ENCODE measurements around the gene AFAP1L1.
"Not testable (repeated sequence)": the region's sequence is repeated elsewhere in the genome, so short reads cannot be mapped to it uniquely, and the experiment has no call there.

Gene AFAP1L1

DNA sequence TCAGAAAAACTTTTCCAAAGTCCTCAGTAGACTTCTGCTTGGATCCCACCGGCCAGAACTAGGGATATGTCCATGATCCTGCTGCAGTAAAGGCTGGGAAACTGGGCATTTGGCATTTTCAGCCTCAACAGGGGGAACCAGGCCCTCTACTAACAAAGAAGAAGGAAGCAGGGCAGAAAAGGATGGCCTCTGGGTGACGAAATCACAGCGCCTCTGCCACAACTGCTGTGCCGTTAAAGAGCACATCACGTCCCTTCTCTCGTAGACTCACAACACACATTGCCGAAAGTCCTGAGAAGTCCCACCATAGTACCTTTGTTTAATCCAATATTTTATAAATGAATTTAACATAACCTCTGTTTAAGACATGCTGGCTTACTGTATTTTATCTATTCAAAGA lies 10.4 kb upstream of the AFAP1L1 start:
- no peak for DNase-seq (ENCODE audit: low spot score)
- FAIRE-seq, result no peak

DNA sequence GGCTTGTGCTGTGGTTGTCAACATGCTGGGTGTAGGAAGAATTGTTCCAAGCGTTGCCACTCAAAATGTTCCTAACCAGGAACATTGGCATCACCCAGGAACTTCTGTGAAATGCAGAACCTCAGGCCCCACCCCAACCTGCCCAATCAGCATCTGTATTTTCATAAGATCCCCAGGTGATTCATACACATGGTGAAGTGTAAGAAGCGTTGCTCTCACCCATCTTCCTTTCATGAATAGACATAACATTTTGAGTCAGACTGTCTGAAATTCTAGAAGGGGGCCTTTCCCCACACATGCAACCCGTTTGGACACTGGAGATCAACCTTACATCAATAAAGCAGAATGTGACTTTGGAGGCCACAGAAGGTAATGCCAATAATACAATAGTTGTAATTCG lies 9.3 kb upstream of the AFAP1L1 start:
- no peak for FAIRE-seq
- no peak for DNase-seq (ENCODE audit: low spot score)

DNA sequence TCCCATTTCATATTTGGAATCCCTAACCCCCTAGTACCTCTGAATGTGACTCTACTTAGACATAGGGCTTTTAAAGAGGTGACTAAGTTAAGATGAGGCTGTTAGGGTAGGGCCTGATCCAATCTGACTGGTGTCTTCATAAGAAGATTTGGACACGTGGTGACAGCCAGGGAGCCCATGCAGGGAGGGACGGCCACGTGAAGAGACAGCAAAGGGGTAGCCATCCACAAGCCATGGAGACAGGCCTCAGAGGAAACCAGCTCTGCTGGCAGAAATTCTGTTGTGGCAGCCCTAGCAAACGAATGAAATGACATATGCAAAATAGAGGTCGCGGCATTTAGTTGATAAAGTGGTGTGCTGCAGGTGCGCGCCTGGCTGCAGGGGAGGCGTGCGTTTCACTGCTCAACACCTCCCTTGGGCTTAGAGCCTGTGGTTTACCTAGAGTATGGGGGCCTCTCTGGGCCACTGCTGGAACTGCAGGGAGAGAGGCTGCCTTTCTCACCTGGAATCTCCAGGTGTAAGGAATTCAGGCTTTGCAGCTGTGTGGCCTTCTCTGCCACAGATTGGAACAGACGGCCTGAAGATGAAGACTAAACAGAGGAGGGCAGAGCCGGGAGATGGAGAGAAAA lies 7.1 kb upstream of the AFAP1L1 start:
- FAIRE-seq, result no peak
- no peak for DNase-seq (ENCODE audit: low spot score)

DNA sequence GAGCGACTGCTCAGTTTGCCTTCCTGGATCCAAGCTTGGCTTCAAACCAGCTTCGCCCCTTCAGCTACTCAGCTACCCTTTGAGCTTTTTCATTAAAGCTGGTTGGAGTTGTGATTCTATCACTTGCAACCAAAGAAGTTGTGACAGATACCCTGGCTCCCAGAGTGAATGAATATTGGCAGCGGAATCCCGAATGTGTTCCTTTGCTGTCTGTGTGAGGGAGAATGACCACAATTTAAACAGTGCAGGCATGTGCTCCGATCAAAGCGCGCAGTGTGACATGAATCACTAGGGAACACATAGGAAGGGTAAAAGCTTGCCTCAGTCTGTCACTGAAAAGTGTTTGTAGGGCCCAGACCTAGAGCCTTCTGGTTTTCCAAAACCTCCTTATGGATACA lies 6.6 kb upstream of the AFAP1L1 start:
- no peak for FAIRE-seq

DNA sequence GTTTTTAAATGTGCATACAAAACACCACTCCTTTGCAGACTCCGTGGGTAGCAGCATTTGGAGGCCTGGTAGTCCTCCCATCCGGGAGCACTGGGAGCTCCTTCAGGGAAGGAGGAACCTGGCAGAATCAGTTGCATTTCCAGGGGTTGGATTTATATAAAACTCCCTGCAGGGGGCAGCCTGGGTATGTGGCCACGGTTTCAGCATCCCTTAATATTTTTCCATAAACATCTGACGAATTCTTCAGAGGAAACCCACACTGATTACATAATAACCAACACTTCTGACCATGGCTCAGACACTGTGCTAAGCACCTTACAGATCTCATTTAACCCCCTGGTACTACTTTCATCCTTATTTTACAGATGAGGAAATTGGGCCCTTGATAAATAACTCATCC lies 6.1 kb upstream of the AFAP1L1 start:
- FAIRE-seq (no peak), DNase-seq (ENCODE audit: low spot score) (no peak)

More for the DNA sequence above, 6.6 kb upstream of the AFAP1L1 start:
- no peak for DNase-seq (ENCODE audit: low spot score)

DNA sequence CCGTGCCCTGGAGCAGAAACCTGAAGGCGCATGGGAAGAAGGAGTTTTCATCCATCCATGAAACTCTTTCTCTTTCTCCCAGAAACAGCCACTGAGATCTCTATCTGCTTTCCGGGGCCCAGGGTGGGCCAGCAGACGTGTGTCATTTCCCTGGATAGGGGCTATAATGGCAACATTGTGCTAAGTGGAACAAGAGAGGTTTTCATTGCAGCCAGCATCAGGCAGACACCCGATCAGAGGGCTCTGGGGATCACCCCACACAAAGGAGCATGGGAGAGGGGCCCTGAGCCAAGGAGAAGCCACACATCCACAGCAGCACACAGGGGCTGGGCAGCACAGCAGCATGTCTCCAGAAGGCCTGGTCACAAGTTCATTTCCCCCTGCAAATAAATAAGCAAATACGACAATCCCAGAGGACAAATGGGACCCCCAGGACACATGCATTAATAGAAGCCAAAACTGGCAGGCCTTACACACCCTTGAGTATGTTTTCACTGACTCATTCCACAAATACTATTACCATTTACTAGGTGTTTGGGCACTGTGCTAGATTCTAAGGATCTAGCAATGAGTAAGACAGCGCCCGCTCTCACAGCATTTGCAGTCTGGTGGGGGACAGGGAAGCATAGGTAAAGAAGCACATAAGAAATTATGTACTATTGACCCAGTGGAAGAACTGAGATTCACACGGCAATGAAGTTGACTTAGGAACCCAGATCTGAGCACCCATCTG lies 4.3 kb upstream of the AFAP1L1 start:
- no peak for DNase-seq (ENCODE audit: low spot score)
- no peak for FAIRE-seq

DNA sequence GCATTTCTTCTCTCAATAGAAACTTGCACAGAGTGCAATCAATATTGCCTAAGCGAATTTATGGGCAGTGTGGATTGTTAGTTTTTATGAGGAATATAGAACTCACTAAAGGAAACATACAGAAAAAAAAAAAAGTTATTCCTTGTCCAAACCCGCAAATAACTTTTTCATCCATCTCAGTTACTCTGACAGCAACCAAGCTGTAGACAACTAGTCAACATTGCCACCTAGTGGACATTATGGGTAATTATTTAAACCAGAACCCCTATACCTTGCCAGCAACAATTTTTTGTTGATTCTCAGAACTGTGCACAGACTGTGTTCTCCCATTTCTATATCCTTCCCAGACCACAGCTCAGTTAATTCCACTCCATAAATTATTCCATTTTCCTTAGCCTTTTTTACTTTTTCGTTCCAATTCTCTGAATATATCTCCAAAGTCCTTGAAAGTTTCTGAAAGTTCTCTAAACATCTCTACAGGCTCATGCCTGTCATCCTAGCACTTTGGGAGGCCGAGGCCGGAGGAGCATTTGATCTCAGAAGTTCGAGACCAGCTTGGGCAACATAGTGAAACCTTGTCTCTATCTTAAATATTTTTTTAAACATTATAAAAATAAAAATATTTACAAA lies 2.6 kb upstream of the AFAP1L1 start:
- DNase-seq (ENCODE audit: low spot score) (peak; percentile 70), FAIRE-seq (peak; percentile 84)

DNA sequence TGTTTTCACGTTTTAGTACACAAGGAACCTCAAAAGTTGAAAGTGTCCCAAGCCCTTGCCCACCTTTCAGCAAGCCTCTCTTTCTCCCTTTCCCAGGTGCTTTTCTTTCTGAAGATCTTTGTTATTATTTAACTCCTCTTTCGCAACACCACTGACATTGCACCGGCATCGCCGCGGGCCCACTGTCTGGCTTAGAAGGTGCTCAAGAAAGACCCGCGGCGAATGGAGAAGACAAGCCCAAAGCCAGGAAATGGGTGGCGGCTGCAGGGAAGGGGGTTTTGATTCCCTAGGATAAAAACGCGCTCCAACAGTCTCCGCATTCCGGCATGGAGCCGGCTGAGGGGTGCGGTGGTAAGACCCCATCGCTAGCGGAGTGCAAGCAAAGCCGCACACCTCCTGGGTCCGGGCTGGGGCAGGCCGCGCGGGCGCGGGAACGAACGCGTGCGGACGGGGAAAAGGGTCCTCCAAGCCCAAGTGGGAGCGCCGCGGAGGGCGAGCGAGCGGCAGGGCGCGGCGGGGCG lies 404 bp upstream of the AFAP1L1 start:
- DNase-seq (ENCODE audit: low spot score) (no peak), FAIRE-seq (no peak)

DNA sequence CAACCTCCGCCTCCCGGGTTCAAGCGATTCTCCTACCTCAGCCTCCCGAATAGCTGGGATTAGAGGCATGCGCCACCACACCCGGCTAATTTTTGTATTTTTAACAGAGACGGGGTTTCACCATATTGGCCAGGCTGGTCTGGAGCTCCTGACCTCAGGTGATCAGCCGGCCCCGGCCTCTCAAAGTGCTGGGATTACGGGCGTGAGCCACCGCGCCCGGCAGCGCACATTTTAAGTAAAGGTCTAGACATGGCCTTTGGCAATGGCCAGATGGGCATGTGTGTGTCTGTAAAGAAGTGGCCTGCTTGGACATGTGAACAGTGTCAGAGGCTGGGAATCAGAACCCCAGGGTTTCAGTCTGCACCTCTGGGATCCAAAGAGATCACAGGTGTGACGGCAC lies 1.1 kb downstream of the AFAP1L1 start:
- FAIRE-seq; DNase-seq (ENCODE audit: low spot score): not testable (repeated sequence)

DNA sequence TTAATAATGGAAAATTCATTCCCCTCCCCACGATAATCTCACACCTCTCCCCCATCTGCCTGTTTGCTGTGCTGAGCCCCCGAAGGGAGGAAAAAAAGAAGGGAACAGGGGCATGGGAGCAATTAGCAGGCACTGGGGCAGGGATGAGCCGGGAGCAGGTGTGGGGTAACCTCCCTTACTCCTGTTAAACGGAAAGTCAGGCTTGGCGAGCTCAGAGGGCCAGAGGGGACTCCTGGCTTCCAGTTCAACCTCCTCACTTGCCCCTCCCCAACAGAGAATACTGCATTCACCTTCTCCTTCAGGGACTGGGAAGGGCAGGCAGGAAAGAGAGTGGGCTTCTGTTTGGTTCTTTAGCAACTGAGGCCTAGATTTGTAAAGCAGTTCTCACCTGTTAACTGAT lies 1.6 kb downstream of the AFAP1L1 start:
- no peak for FAIRE-seq
- no peak for DNase-seq (ENCODE audit: low spot score)

DNA sequence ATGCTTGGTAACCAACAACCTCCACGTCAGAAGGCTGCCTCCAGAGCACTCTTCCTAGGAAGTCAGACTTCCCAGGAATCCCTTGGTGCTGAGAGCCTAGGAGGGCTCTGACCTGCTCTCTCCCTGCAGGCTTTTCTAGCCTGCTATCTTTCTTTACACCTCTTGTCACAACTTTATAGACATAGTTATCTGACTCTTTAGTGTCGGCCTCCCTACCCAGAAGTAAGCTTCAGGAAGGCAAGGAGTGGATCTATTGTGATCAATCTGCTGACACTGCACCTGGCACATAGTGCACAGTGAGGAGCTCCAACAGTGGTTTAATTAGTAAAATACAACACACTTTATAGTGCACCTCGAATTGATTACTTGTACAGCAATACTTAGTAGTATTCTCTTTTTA lies 2.3 kb downstream of the AFAP1L1 start:
- DNase-seq (ENCODE audit: low spot score) (no peak), FAIRE-seq (no peak)

DNA sequence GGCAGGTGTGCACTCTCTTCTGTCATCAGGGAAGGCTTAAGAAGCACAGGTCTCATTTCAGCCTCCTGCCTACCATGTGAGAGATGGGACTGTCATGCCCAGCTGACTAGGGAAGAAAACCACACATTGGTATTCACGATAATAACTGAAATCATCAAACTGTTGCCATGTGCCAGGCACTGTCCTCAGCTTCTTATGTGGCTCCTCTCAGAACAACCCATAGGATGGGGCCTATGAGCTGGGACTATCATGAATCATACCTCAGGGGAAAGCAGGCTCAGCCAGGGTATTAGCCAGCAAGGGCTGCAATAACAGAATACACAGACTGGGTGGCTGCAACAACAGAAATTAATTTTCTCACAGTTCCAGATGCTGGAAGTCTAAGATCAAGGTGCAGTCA lies 3.3 kb downstream of the AFAP1L1 start:
- no peak for DNase-seq (ENCODE audit: low spot score)
- no peak for FAIRE-seq

DNA sequence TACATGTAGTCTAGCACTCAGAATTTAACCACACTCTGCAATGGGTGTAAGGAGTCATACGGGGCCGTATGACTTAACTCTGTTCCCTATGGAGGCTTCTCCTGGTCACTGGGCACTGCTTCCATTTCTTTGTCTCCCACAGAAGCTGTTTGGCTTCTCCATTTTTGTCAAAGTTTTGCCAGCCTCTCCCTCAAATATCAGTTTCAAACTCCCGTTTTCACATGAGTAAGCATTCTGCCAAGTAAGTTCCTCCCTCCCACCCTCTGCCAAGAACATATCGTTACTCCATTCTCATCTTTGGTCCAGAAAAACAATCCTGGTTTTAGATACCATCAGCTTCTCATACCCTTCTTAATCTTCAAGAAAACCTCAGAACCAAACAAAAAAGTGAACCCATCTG lies 6.1 kb downstream of the AFAP1L1 start:
- no peak for DNase-seq (ENCODE audit: low spot score)
- FAIRE-seq, result no peak

DNA sequence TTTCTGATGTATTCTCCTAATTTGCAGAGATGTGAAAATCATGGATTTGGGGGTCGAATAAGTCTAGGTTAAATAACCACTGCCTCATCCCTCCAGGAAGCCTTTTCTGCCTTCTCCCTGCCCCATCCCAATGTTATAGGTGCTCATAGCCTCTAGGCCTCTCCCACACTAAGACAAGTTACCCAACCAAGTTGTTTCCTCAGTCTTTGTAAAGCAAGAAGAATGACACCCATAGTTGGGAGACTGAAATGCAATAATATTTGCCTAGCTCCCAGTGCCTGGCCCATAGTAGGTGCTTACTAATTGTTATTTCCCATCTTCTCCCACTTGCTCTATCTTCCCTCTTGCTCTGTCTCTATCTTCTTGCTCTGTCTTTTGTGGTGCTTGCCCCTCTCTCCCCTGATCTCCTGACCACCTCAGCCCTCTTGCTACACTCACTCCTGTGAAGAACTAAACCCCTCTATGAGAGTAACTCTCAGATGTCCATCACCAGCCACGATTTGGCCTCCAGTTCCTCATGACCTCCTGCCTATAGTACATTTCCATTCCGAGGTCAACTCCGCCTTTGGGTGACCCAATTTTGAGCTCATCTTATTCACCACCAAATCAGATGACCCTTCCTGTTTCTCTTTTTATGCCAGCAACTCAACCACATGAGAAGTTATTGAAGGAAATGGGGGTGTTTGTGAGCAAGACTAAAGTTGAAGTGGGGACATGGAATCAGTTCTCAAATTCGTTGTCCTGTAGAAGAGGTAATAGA lies 7.0 kb downstream of the AFAP1L1 start:
- DNase-seq (ENCODE audit: low spot score) (no peak), FAIRE-seq (no peak)

DNA sequence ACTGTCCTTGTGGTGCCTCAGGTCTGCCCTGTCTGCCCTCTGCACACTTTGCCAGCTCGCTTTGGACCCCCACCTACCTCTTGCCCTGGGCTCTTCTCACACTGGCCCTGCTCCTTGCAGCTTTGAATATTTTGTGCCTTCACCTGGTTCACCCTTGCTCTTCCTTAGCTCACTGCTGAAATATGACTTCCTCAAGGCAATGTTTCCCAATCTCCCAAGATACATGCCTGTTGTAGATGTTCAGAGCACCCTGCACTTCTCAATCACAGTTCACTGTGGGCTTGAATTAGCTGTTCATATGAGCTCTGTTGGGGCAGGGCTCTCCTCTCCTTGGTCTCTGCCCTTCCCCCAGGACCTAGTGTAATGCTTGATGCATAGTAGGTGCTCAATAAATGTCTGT lies 8.0 kb downstream of the AFAP1L1 start:
- DNase-seq (ENCODE audit: low spot score), result no peak
- no peak for FAIRE-seq

DNA sequence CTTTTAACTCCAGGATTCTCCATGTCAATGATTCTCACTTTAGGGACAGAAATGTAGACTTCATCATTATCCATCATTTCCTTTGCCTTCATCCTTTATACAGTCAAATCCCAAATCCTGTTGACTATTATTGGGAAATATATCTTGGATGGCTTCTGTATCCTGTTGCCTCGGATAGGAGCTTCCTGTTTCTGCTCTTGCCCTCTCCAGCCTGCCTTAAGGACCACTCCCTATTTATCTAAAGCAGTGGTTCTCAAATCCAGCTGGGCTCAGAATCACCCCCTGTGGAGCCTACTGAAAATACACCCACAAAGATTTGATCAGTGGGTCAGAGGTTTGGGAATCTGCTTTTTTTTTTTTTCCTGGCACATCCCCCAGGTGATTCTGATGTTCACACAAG lies 8.5 kb downstream of the AFAP1L1 start:
- FAIRE-seq, result no peak

DNA sequence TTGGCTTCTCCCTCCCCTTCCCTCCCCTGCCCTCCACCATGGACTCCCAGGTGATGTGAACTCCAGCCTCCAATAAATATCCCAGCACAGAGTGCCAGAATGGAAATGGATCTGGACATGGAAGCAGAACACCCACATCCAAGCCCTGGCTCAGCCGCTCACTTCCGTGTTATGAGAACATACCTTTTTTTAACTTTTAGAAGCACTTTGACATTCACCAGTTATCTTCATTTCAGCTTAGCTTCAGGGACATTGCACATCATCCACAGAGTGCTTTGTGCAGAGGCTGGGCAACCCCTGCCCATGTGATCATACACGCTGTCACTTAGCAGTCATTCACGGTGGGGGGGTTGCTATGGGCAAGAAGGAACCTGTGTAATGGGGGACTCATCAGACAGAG lies 9.1 kb downstream of the AFAP1L1 start:
- FAIRE-seq, result no peak

More for the DNA sequence above, 8.5 kb downstream of the AFAP1L1 start:
- no peak for DNase-seq (ENCODE audit: low spot score)

DNA sequence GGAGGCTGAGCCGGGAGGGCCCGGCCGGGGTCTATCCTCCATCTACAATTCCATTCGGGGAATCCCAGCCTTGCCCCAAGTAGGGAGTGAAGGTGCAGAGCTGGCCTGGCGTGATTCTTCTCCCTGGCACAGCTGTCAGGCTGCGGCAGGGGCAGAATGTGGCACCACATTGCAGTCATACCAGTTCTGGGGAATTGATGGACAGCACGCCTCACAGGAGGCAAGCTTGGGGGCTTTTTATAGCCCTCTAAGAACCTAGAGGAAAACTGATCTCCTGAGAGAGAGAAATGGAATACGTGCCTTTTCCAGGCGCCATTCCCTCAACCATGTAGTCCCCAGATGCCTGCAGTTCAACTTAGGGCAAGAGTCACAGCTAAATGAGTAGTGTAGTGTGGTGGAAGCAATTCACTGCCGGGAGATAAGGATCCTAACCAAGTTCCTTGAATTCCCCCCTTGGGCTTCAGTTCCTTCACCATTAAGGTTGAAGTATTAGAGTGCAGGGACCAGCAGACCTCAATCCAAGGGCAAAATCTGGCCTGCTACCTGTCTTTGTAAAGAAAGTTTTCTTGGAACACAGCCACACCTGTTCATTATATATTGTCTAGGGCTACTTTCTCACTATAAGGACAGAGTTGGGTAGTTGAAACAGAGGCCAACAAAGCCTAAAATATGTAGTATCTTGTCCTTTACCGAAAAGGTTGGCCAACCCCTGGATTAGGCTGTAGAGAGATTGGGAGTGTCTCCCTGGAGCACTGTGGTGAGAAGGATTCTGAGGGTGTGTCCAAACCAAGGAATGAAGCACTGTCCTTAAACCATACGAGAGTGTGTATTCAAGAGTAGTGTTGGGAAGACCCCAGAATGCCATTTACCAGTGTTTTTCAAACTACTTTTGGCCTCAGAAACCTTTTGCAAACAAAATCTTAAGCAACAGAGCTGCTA lies 10.6 kb downstream of the AFAP1L1 start:
- FAIRE-seq (no peak), DNase-seq (ENCODE audit: low spot score) (no peak)

More for the DNA sequence above, 9.1 kb downstream of the AFAP1L1 start:
- DNase-seq (ENCODE audit: low spot score), result no peak

DNA sequence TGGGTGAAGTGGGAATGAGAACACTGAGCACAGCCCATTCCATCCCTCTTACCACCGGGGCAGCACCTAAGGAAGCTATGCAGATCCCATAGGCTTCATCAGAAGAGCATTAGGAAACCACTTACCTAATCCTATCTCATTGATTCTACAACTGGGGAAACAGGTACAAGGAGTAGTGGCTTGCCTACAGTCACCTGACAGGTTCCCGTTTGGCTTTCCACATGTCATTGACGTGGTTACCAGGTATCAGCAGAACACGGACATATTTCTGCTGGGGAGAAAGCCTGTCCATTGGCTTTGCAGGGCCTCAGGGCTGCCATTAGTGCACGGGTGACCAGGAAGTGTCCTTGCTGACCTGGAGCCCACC lies 11.3 kb downstream of the AFAP1L1 start:
- FAIRE-seq, result no peak
- DNase-seq (ENCODE audit: low spot score), result no peak

DNA sequence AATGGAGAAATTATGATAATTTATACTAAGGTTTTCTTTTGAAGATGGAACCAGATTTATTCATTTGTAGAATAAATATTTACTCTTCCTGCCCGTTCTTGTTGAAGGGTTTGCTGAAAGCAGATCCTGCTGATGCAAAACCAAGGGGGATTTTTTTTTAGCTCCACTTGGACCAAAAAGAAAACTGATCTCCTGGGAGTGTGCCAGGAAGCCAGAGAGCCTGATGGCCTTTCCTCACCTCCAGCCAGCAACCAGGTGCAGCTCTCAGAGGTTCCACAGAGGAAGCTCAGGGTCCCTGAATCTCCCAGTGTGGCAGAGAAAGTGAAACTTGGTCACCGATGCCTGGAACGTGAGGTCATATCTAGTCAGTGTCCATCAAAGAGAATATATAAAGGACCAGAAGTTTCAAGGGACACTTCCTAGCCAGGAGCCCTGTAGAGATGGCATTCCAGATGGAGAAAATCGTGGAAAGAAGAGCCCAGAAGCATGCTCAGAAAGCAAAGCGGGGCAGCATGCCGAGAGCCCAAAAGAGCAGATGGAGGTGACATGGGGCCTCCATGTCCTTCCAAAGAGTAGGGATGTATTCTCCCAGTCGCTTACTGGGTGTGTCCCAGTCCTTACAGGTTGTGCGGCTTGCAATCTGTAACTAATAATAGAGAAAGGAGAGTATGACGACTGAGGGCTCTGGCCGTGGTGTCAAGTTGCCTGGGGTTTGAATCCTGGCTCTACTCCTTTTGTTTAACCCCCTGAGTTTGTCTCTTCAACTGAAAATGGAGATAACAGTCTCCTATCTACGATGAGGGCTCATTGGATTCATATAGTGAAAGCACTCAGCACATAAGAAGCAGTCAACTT lies 12.2 kb downstream of the AFAP1L1 start:
- FAIRE-seq, result no peak
- no peak for DNase-seq (ENCODE audit: low spot score)
